Trophoblast cell (in vitro differentiated cells and primary cell): ENCODE measurements around the gene AIG1.
"Not testable (repeated sequence)": the region's sequence is repeated elsewhere in the genome, so short reads cannot be mapped to it uniquely, and the experiment has no call there.

ENCODE experiments used
- DNase-seq, 2 donors: peaks; one replicate each; pipeline ENCODE4 v3.0.0-alpha.2; 2016
- H2AFZ ChIP-seq: 2 replicates; pipeline ENCODE4 v1.6.1; 2013; ENCODE audit warnings: low read length, moderate library complexity, mild to moderate bottlenecking; ENCODE audit not compliant: insufficient read depth, poor library complexity
- H2AK5ac ChIP-seq: 2 replicates; pipeline ENCODE4 v1.6.1; 2013; ENCODE audit warnings: mild to moderate bottlenecking, low read length
- H2BK120ac ChIP-seq: 2 replicates; pipeline ENCODE4 v1.6.1; 2013; ENCODE audit warnings: low read length, mild to moderate bottlenecking, moderate library complexity; ENCODE audit not compliant: insufficient read depth, poor library complexity
- H2BK12ac ChIP-seq: 2 replicates; pipeline ENCODE4 v1.6.1; 2013; ENCODE audit warnings: mild to moderate bottlenecking, low read length, moderate library complexity
- H2BK5ac ChIP-seq: 2 replicates; pipeline ENCODE4 v1.6.1; 2013; ENCODE audit warnings: low read length, low read depth, moderate library complexity, mild to moderate bottlenecking; ENCODE audit not compliant: poor library complexity
- H3K14ac ChIP-seq: 2 replicates; pipeline ENCODE4 v1.6.1; 2013; ENCODE audit warnings: mild to moderate bottlenecking, low read length
- H3K18ac ChIP-seq: 2 replicates; pipeline ENCODE4 v1.6.1; 2013; ENCODE audit warnings: mild to moderate bottlenecking, low read length
- H3K23ac ChIP-seq: 2 replicates; pipeline ENCODE4 v1.6.1; 2013; ENCODE audit warnings: low read length
- H3K27ac ChIP-seq: 2 replicates; pipeline ENCODE4 v1.5.1; 2013; ENCODE audit warnings: low read depth, mild to moderate bottlenecking, inconsistent platforms, low read length, moderate library complexity
- H3K27me3 ChIP-seq: 2 replicates; pipeline ENCODE4 v1.6.1; 2013; ENCODE audit warnings: inconsistent platforms, mild to moderate bottlenecking, low read length, moderate library complexity; ENCODE audit not compliant: insufficient read depth
- H3K36me3 ChIP-seq, 2 experiments: 1 replicate in 1 of 2; 2 replicates in 1 of 2; pipeline ENCODE4 v1.6.1; 2013; ENCODE audit warnings: low read length in 2 of 2, mild to moderate bottlenecking in 2 of 2, moderate library complexity in 1 of 2; ENCODE audit not compliant: insufficient read depth in 2 of 2, control insufficient read depth in 1 of 2
- H3K4ac ChIP-seq: 2 replicates; pipeline ENCODE4 v1.6.1; 2013; ENCODE audit warnings: low read depth, mild to moderate bottlenecking, low read length, moderate library complexity
- H3K4me1 ChIP-seq, 2 experiments: 1 replicate in 1 of 2; 2 replicates in 1 of 2; pipeline ENCODE4 v1.6.1; 2013; ENCODE audit warnings: low read length in 2 of 2, mild to moderate bottlenecking in 2 of 2, moderate library complexity in 1 of 2; ENCODE audit not compliant: insufficient read depth in 2 of 2, control insufficient read depth in 1 of 2
- H3K4me2 ChIP-seq: 2 replicates; pipeline ENCODE4 v1.6.1; 2013; ENCODE audit warnings: inconsistent platforms, mild to moderate bottlenecking, low read length, moderate library complexity
- H3K4me3 ChIP-seq: 2 replicates; pipeline ENCODE4 v1.5.1; 2013; ENCODE audit warnings: mild to moderate bottlenecking, low read depth, low read length, inconsistent platforms
- H3K79me1 ChIP-seq: one replicate; pipeline ENCODE4 v1.6.1; 2013; ENCODE audit warnings: low read length
- H3K79me2 ChIP-seq: 2 replicates; pipeline ENCODE4 v1.6.1; 2013; ENCODE audit warnings: low read length, mild to moderate bottlenecking; ENCODE audit not compliant: control insufficient read depth, insufficient read depth, poor library complexity
- H3K9ac ChIP-seq: 2 replicates; pipeline ENCODE4 v1.6.1; 2013; ENCODE audit warnings: mild to moderate bottlenecking, low read length
- H3K9me3 ChIP-seq: 2 replicates; pipeline ENCODE4 v1.6.1; 2013; ENCODE audit warnings: low read depth, mild to moderate bottlenecking, control low read depth, inconsistent platforms, low read length; ENCODE audit not compliant: insufficient read depth
- H4K12ac ChIP-seq: 2 replicates; pipeline ENCODE4 v1.6.1; 2013; ENCODE audit warnings: low read depth, mild to moderate bottlenecking, low read length, moderate library complexity
- H4K8ac ChIP-seq: 2 replicates; pipeline ENCODE4 v1.6.1; 2013; ENCODE audit warnings: low read depth, mild to moderate bottlenecking, low read length, moderate library complexity
- H4K91ac ChIP-seq: one replicate; pipeline ENCODE4 v1.6.1; 2013; ENCODE audit warnings: low read depth, mild to moderate bottlenecking, low read length, moderate library complexity
- whole genome bisulfite sequencing: extraction: QIAGEN DNeasy Blood & Tissue Kit; methylation state at CpG from one replicate; pipeline ENCODE4 v1.1.7; 2013; ENCODE audit warnings: missing lambda C conversion rate; ENCODE audit not compliant: insufficient read length, insufficient coverage; ENCODE audit errors: extremely low coverage; 5-methylcytosine and 5-hydroxymethylcytosine counted together

The AIG1 gene

GRCh38 chr6:143039548-143039947 lies 21.1 kb upstream of the AIG1 start:
- Histone ChIP-seq H2BK120ac (no peak overlapping the region), H2AK5ac (no peak overlapping the region), H3K9ac (no peak overlapping the region), H3K79me2 (no peaks in the 10 kb centered on the region), H3K23ac (no peak overlapping the region), H3K27ac (no peak overlapping the region), H3K4ac (no peak overlapping the region), H4K8ac (no peak overlapping the region), H2BK12ac (no peak overlapping the region), H4K12ac (no peak overlapping the region), H3K18ac (no peak overlapping the region), H3K27me3 (no peaks in the 10 kb centered on the region), H3K4me1 (no peaks in the 10 kb centered on the region), H3K9me3 (peaks cover 6% of the 10 kb centered on the region), H3K4me3 (no peak overlapping the region), H3K14ac (no peak overlapping the region), H2BK5ac (no peak overlapping the region), H3K4me2 (no peak overlapping the region), H3K79me1 (no peaks in the 10 kb centered on the region), H2AFZ (no peak overlapping the region), H3K36me3 (no peaks in the 10 kb centered on the region), H4K91ac (no peak overlapping the region)
- DNase-seq: no peak
- WGBS: no CpG with 5 or more reads among the region's 4 CpGs

GRCh38 chr6:143040018-143040417 lies 20.7 kb upstream of the AIG1 start:
- Histone ChIP-seq H2AK5ac (no peak overlapping the region), H4K8ac (no peak overlapping the region), H3K4me2 (no peak overlapping the region), H2BK120ac (no peak overlapping the region), H2BK5ac (no peak overlapping the region), H3K9me3 (peaks cover 3% of the 10 kb centered on the region), H4K12ac (no peak overlapping the region), H4K91ac (no peak overlapping the region), H3K27ac (no peak overlapping the region), H3K79me1 (no peaks in the 10 kb centered on the region), H3K4me3 (no peak overlapping the region), H3K4ac (no peak overlapping the region), H3K36me3 (no peaks in the 10 kb centered on the region), H3K9ac (no peak overlapping the region), H3K27me3 (no peaks in the 10 kb centered on the region), H3K14ac (no peak overlapping the region), H3K79me2 (no peaks in the 10 kb centered on the region), H3K18ac (no peak overlapping the region), H2BK12ac (no peak overlapping the region), H3K23ac (no peak overlapping the region), H2AFZ (no peak overlapping the region), H3K4me1 (no peaks in the 10 kb centered on the region)
- DNase-seq: no peak
- WGBS: no CpG with 5 or more reads among the region's 2 CpGs

GRCh38 chr6:143044345-143044744 lies 16.3 kb upstream of the AIG1 start:
- not testable (repeated sequence) for DNase-seq, H2AFZ ChIP-seq, H3K27me3 ChIP-seq, H2BK120ac ChIP-seq, H3K36me3 ChIP-seq, H3K4me2 ChIP-seq, H3K9me3 ChIP-seq, H3K14ac ChIP-seq, H3K23ac ChIP-seq, H3K4me1 ChIP-seq, H3K79me2 ChIP-seq, H4K91ac ChIP-seq, H4K12ac ChIP-seq, H3K4ac ChIP-seq, H3K4me3 ChIP-seq, H3K27ac ChIP-seq, H2BK5ac ChIP-seq, H3K9ac ChIP-seq, H4K8ac ChIP-seq, H2AK5ac ChIP-seq, H3K18ac ChIP-seq, H3K79me1 ChIP-seq, H2BK12ac ChIP-seq
- no CpG with 5 or more reads among the region's 4 CpGs for WGBS

GRCh38 chr6:143049611-143050010 lies 11.1 kb upstream of the AIG1 start:
- Histone ChIP-seq H3K9me3 (peaks cover 9% of the 10 kb centered on the region), H2AFZ (no peak overlapping the region), H3K4me3 (no peak overlapping the region), H3K14ac (no peak overlapping the region), H3K18ac (no peak overlapping the region), H4K91ac (no peak overlapping the region), H3K4me1 (peaks cover 0 to 2% of the 10 kb centered on the region in 2 experiments), H2BK120ac (no peak overlapping the region), H3K79me2 (no peaks in the 10 kb centered on the region), H3K27ac (no peak overlapping the region), H2BK12ac (no peak overlapping the region), H3K27me3 (no peaks in the 10 kb centered on the region), H4K8ac (no peak overlapping the region), H3K4me2 (no peak overlapping the region), H3K79me1 (no peaks in the 10 kb centered on the region), H4K12ac (no peak overlapping the region), H3K23ac (no peak overlapping the region), H3K36me3 (no peaks in the 10 kb centered on the region), H3K9ac (no peak overlapping the region), H2AK5ac (no peak overlapping the region), H3K4ac (no peak overlapping the region), H2BK5ac (no peak overlapping the region)
- no peak for DNase-seq
- WGBS: no CpG with 5 or more reads among the region's 10 CpGs
